C4-2B (cell line): ENCODE measurements around the gene PTPRN2.

Experiments
- ZFX ChIP-seq: fragments of 450-650 bp; IDR thresholded peaks from 2 replicates; pipeline ENCODE4 v1.6.1; 2017
- TF ChIP-seq, protein P1 (sequence below): fragments of 450-650 bp; conservative IDR thresholded peaks from 2 replicates; pipeline ENCODE4 v1.5.1; 2017; ENCODE audit warnings: mild to moderate bottlenecking

DNA sequence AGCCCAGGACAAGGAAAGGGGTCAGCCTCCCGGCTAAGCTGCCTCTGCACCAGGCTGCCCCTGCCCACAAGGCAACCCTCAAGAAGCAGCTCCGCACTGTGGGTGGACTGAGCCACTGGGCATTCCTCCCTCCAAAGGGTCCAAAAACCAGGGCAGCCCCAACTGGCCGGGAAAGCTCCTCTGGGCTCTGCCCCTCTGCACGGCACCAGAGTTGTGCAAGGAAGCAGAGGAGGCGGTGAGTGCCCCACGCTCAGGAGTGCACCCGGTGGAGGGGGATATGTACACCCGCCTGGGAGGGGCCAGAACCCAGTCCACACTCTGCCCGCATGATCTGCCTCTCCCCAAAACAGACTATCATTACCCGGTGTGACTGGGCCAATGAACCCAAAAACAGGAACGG lies 43.8 kb downstream of the PTPRN2 start:
- TF ChIP-seq, protein P1, sequence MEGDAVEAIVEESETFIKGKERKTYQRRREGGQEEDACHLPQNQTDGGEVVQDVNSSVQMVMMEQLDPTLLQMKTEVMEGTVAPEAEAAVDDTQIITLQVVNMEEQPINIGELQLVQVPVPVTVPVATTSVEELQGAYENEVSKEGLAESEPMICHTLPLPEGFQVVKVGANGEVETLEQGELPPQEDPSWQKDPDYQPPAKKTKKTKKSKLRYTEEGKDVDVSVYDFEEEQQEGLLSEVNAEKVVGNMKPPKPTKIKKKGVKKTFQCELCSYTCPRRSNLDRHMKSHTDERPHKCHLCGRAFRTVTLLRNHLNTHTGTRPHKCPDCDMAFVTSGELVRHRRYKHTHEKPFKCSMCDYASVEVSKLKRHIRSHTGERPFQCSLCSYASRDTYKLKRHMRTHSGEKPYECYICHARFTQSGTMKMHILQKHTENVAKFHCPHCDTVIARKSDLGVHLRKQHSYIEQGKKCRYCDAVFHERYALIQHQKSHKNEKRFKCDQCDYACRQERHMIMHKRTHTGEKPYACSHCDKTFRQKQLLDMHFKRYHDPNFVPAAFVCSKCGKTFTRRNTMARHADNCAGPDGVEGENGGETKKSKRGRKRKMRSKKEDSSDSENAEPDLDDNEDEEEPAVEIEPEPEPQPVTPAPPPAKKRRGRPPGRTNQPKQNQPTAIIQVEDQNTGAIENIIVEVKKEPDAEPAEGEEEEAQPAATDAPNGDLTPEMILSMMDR: no peak
- no peak for TF ChIP-seq ZFX
